ENCODE results near the gene APOO. TPM values are rescaled to one million over a fixed set of nuclear protein-coding genes. Genes with fewer than 3 reads are reported as not detected.

APOO gene
- total and polyA plus RNA-seq, 2 experiments from 2014 or later: 32.8 to 72.4 TPM

DNA sequence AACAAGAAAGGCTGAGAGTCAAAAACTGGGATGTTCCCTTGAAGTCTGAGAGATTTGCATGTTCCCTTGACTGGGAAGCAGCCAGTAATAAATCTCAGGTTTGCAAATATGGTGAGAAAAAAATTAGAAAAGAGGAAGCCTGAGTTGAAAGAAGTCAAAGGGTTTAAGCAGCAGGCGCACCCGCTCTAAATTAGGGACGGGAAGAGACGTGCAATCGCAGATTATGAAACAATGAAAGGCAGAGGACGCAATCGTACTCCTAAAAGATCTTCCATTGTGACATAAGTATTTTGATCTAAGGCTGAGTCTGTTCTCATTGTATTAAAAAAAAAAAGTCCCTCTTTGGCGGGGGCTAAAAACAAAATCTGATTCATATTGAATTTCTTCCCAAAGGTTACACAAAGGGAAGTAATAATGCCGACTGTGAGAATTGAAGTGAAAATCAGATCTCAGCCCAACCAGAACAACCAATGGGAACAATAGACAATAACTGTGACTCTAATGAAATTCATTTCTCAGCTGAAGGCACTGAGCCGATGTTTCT is 96.6 kb downstream of the APOO start:
- no peak overlapping the region for H3K4me3 ChIP-seq
- Mint-ChIP-seq H3K9me3 (no peaks in the 10 kb centered on the region), H3K27ac (no peak overlapping the region), H3K27me3 (ENCODE audit: insufficient read depth, low read depth, poor library complexity) (no peaks in the 10 kb centered on the region), H3K4me3 (no peak overlapping the region), H3K36me3 (ENCODE audit: low read depth) (no peaks in the 10 kb centered on the region), H3K4me1 (peaks cover 9% of the 10 kb centered on the region)
- no peaks in the 10 kb centered on the region for H3K79me2 ChIP-seq (replicated peaks; ENCODE audit: insufficient read depth)
- H3K4me1 ChIP-seq (ENCODE audit: insufficient read depth): no peaks in the 10 kb centered on the region
- H3K27me3 ChIP-seq (ENCODE audit: insufficient read depth): no peaks in the 10 kb centered on the region
- H2AFZ ChIP-seq: no peak overlapping the region
- ATAC-seq (no peak), DNase-seq (ENCODE audit: low spot score) (no peak)
- no peak for TF ChIP-seq JUNB (IDR thresholded peaks at IDR 0.05; ENCODE audit: unreplicated experiment)
- TF ChIP-seq EZH2 (IDR thresholded peaks at IDR 0.05; ENCODE audit: low read depth, unreplicated experiment): no peak
- TF ChIP-seq NANOG (IDR thresholded peaks at IDR 0.05; ENCODE audit: borderline replicate concordance): no peak
- TF ChIP-seq CREB1 (CRISPR knock-in tag; IDR thresholded peaks at IDR 0.05; ENCODE audit: low read depth): no peak
- TF ChIP-seq, protein P1, sequence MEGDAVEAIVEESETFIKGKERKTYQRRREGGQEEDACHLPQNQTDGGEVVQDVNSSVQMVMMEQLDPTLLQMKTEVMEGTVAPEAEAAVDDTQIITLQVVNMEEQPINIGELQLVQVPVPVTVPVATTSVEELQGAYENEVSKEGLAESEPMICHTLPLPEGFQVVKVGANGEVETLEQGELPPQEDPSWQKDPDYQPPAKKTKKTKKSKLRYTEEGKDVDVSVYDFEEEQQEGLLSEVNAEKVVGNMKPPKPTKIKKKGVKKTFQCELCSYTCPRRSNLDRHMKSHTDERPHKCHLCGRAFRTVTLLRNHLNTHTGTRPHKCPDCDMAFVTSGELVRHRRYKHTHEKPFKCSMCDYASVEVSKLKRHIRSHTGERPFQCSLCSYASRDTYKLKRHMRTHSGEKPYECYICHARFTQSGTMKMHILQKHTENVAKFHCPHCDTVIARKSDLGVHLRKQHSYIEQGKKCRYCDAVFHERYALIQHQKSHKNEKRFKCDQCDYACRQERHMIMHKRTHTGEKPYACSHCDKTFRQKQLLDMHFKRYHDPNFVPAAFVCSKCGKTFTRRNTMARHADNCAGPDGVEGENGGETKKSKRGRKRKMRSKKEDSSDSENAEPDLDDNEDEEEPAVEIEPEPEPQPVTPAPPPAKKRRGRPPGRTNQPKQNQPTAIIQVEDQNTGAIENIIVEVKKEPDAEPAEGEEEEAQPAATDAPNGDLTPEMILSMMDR (conservative IDR thresholded peaks at IDR 0.05; ENCODE audit: low read depth in 2 of 2): no peak
- TF ChIP-seq, protein P2, sequence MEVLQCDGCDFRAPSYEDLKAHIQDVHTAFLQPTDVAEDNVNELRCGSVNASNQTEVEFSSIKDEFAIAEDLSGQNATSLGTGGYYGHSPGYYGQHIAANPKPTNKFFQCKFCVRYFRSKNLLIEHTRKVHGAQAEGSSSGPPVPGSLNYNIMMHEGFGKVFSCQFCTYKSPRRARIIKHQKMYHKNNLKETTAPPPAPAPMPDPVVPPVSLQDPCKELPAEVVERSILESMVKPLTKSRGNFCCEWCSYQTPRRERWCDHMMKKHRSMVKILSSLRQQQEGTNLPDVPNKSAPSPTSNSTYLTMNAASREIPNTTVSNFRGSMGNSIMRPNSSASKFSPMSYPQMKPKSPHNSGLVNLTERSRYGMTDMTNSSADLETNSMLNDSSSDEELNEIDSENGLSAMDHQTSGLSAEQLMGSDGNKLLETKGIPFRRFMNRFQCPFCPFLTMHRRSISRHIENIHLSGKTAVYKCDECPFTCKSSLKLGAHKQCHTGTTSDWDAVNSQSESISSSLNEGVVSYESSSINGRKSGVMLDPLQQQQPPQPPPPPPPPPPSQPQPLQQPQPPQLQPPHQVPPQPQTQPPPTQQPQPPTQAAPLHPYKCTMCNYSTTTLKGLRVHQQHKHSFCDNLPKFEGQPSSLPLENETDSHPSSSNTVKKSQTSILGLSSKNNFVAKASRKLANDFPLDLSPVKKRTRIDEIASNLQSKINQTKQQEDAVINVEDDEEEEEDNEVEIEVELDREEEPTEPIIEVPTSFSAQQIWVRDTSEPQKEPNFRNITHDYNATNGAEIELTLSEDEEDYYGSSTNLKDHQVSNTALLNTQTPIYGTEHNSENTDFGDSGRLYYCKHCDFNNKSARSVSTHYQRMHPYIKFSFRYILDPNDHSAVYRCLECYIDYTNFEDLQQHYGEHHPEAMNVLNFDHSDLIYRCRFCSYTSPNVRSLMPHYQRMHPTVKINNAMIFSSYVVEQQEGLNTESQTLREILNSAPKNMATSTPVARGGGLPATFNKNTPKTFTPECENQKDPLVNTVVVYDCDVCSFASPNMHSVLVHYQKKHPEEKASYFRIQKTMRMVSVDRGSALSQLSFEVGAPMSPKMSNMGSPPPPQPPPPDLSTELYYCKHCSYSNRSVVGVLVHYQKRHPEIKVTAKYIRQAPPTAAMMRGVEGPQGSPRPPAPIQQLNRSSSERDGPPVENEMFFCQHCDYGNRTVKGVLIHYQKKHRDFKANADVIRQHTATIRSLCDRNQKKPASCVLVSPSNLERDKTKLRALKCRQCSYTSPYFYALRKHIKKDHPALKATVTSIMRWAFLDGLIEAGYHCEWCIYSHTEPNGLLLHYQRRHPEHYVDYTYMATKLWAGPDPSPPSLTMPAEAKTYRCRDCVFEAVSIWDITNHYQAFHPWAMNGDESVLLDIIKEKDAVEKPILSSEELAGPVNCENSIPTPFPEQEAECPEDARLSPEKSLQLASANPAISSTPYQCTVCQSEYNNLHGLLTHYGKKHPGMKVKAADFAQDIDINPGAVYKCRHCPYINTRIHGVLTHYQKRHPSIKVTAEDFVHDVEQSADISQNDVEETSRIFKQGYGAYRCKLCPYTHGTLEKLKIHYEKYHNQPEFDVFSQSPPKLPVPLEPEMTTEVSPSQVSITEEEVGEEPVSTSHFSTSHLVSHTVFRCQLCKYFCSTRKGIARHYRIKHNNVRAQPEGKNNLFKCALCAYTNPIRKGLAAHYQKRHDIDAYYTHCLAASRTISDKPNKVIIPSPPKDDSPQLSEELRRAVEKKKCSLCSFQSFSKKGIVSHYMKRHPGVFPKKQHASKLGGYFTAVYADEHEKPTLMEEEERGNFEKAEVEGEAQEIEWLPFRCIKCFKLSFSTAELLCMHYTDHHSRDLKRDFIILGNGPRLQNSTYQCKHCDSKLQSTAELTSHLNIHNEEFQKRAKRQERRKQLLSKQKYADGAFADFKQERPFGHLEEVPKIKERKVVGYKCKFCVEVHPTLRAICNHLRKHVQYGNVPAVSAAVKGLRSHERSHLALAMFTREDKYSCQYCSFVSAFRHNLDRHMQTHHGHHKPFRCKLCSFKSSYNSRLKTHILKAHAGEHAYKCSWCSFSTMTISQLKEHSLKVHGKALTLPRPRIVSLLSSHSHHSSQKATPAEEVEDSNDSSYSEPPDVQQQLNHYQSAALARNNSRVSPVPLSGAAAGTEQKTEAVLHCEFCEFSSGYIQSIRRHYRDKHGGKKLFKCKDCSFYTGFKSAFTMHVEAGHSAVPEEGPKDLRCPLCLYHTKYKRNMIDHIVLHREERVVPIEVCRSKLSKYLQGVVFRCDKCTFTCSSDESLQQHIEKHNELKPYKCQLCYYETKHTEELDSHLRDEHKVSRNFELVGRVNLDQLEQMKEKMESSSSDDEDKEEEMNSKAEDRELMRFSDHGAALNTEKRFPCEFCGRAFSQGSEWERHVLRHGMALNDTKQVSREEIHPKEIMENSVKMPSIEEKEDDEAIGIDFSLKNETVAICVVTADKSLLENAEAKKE (CRISPR knock-in tag; IDR thresholded peaks at IDR 0.05): no peak
- TF ChIP-seq, protein P3, sequence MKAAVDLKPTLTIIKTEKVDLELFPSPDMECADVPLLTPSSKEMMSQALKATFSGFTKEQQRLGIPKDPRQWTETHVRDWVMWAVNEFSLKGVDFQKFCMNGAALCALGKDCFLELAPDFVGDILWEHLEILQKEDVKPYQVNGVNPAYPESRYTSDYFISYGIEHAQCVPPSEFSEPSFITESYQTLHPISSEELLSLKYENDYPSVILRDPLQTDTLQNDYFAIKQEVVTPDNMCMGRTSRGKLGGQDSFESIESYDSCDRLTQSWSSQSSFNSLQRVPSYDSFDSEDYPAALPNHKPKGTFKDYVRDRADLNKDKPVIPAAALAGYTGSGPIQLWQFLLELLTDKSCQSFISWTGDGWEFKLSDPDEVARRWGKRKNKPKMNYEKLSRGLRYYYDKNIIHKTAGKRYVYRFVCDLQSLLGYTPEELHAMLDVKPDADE (IDR thresholded peaks at IDR 0.05): no peak
- TF ChIP-seq, protein P4, sequence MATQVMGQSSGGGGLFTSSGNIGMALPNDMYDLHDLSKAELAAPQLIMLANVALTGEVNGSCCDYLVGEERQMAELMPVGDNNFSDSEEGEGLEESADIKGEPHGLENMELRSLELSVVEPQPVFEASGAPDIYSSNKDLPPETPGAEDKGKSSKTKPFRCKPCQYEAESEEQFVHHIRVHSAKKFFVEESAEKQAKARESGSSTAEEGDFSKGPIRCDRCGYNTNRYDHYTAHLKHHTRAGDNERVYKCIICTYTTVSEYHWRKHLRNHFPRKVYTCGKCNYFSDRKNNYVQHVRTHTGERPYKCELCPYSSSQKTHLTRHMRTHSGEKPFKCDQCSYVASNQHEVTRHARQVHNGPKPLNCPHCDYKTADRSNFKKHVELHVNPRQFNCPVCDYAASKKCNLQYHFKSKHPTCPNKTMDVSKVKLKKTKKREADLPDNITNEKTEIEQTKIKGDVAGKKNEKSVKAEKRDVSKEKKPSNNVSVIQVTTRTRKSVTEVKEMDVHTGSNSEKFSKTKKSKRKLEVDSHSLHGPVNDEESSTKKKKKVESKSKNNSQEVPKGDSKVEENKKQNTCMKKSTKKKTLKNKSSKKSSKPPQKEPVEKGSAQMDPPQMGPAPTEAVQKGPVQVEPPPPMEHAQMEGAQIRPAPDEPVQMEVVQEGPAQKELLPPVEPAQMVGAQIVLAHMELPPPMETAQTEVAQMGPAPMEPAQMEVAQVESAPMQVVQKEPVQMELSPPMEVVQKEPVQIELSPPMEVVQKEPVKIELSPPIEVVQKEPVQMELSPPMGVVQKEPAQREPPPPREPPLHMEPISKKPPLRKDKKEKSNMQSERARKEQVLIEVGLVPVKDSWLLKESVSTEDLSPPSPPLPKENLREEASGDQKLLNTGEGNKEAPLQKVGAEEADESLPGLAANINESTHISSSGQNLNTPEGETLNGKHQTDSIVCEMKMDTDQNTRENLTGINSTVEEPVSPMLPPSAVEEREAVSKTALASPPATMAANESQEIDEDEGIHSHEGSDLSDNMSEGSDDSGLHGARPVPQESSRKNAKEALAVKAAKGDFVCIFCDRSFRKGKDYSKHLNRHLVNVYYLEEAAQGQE (IDR thresholded peaks at IDR 0.05; ENCODE audit: unreplicated experiment): no peak
- no peak for TF ChIP-seq EZH2phosphoT487 (IDR thresholded peaks at IDR 0.05; ENCODE audit: unreplicated experiment)
- no peak for TF ChIP-seq ZNF331 (CRISPR knock-in tag; IDR thresholded peaks at IDR 0.05; ENCODE audit: low read depth)
- TF ChIP-seq POLR2AphosphoS5 (IDR thresholded peaks at IDR 0.05; ENCODE audit: low read depth): no peak
- no peak for TF ChIP-seq STAT1 (IDR thresholded peaks at IDR 0.05; ENCODE audit: unreplicated experiment)
- TF ChIP-seq ZNF114 (CRISPR knock-in tag; IDR thresholded peaks at IDR 0.05): no peak
- H3F3A ChIP-seq (replicated peaks; ENCODE audit: low read depth): no peaks in the 10 kb centered on the region
- no peak overlapping the region for H3K4me2 ChIP-seq
- no peaks in the 10 kb centered on the region for H3K36me3 ChIP-seq (ENCODE audit: insufficient read depth)
- H3K9me2 ChIP-seq (ENCODE audit: insufficient read depth): no peaks in the 10 kb centered on the region
- no peaks in the 10 kb centered on the region for H4K20me1 ChIP-seq (replicated peaks; ENCODE audit: insufficient read depth)
- no peak overlapping the region for H3K27ac ChIP-seq (ENCODE audit: low read depth)
